ENCODE measurements around the gene NOL3. TPM values are rescaled to one million over a fixed set of nuclear protein-coding genes. Genes with fewer than 3 reads are reported as not detected.

The NOL3 gene
- total RNA-seq, 4 donors from 2014 or later = 77.5 to 231 (median 173) TPM

DNA sequence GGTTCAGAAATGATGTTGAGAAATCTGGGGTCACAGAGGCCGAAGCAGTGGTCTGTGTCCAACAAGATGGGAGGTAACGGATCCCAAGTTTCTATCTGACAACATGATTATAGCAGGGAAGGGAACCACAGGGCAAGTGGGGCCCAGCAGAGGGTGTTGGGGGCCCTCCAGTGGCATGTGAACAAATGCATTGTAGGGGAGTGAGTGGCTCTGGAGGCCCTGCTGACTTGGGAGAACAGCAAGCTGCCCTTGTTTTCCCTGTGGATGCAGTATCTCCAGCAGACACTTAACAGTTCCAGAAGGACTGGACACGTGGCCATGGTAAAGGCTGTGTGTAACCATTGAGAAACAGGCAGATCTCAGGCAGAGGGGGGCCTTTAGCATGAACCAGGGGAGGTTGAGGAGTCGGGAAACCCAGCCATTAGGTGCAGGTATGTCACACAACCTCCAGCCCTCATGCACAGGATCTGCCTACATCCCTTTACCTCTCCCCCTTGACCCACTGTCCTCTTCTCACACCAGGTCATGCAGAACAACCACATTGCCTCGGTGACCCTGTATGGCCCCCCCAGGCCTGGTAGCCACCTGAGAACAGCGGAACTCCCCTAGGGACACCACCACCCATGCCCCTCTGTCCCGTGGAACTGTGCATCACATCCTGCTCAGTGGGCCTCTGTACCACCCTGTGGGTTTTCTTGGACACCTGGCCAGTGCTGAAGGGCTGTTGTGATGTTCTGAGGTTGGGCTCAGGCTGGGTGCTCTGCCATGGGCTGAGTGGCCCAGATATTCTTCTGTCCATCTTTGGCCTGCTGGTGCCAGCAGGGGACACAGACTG is 23.6 kb upstream of the NOL3 start:
- Histone ChIP-seq H3K27me3 (peaks cover 3 to 12% (median 4%) of the 10 kb centered on the region in 3 donors), H3K27ac (no peak overlapping the region), H3K4me3 (no peak overlapping the region), H3K36me3 (peaks cover 0 to 71% of the 10 kb centered on the region in 2 donors), H3K9me3 (no peaks in the 10 kb centered on the region), H3K4me1 (peaks cover 0 to 13% of the 10 kb centered on the region in 2 donors)
- ATAC-seq (no peak), DNase-seq (no peak)
- intact Hi-C loops (cut with DNase I; ENCODE audit: low total_unique reads) (no loop called here), in situ Hi-C loops (cut with MboI; ENCODE audit: low sequenced_read_pairs in 4 of 4) (no loop called here)
- TF ChIP-seq, protein P1, sequence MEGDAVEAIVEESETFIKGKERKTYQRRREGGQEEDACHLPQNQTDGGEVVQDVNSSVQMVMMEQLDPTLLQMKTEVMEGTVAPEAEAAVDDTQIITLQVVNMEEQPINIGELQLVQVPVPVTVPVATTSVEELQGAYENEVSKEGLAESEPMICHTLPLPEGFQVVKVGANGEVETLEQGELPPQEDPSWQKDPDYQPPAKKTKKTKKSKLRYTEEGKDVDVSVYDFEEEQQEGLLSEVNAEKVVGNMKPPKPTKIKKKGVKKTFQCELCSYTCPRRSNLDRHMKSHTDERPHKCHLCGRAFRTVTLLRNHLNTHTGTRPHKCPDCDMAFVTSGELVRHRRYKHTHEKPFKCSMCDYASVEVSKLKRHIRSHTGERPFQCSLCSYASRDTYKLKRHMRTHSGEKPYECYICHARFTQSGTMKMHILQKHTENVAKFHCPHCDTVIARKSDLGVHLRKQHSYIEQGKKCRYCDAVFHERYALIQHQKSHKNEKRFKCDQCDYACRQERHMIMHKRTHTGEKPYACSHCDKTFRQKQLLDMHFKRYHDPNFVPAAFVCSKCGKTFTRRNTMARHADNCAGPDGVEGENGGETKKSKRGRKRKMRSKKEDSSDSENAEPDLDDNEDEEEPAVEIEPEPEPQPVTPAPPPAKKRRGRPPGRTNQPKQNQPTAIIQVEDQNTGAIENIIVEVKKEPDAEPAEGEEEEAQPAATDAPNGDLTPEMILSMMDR (IDR thresholded peaks at IDR 0.05 in 4 of 5, conservative IDR thresholded peaks at IDR 0.05 in 1 of 5) = no peak
- TF ChIP-seq POLR2A (IDR thresholded peaks at IDR 0.05) = no peak

DNA sequence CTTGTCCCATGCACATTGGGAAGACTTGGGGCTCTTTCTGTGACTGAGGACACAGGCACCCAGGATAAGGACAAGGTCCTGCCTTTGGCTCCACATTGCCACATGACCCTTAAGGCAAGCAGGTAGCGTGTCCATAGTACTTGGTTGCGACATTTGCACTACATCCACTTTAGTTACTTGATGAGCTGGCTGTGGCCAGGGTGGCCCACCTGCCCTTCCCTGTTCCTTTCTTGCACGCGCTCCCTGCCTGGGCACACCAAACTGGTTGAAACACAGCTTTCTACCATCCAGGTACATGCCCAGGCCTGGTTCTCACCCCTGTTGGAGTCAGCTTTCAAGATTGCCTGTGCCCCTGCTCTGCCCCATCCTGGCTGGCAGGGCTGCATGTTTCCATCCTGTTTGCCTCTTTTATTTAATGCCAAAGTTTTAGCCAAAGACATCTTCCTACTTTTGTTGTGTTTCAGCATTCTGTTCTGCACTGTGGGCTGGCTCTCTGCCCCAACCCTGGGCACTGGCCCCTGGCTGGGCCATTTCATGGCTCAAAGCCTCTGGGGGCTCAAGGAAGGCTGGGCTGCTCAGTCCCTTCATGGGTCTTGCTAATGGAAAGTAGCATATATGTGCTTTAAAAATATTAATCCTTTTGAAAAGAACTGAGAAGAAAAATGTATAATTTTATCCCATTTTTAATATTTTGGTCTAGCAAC is 22.7 kb upstream of the NOL3 start:
- H3K4me3 ChIP-seq = no peak overlapping the region
- TF ChIP-seq, protein P1 (IDR thresholded peaks at IDR 0.05 in 4 of 5, conservative IDR thresholded peaks at IDR 0.05 in 1 of 5) = no peak
- no peak for TF ChIP-seq POLR2A (IDR thresholded peaks at IDR 0.05)
- H3K27ac ChIP-seq = no peak overlapping the region
- H3K36me3 ChIP-seq = peaks cover 0 to 62% of the 10 kb centered on the region in 2 donors
- ATAC-seq (no peak), DNase-seq (no peak)
- in situ Hi-C loops (cut with MboI; ENCODE audit: low sequenced_read_pairs in 4 of 4) = no loop called here
- H3K27me3 ChIP-seq = peaks cover 3 to 12% (median 4%) of the 10 kb centered on the region in 3 donors
- peaks cover 0 to 13% of the 10 kb centered on the region in 2 donors for H3K4me1 ChIP-seq
- intact Hi-C loops (cut with DNase I; ENCODE audit: low total_unique reads) = no loop called here
- no peaks in the 10 kb centered on the region for H3K9me3 ChIP-seq

DNA sequence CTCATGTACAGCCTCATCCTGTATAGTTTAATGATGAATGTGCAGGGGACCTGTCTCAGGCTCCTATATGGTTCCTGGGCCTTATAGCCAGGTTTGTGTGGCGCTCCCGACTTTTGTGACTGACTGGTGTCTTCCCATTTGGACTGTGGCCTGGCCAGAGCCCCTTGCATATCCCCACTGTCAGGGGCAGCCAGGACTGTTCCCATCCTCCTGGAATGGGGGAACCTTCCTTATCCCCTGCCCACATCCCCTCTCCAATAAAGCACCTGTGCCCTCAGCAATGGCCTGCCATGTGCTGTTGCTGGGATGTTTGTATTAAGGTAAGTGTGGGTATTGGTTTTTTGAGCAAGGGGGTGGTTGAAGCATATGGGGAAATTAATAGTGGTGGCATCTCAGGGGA is 22.1 kb upstream of the NOL3 start:
- intact Hi-C loops (cut with DNase I; ENCODE audit: low total_unique reads) (no loop called here), in situ Hi-C loops (cut with MboI; ENCODE audit: low sequenced_read_pairs in 4 of 4) (no loop called here)
- H3K4me3 ChIP-seq = no peak overlapping the region
- TF ChIP-seq, protein P1 (IDR thresholded peaks at IDR 0.05 in 4 of 5, conservative IDR thresholded peaks at IDR 0.05 in 1 of 5) = no peak
- TF ChIP-seq POLR2A (IDR thresholded peaks at IDR 0.05) = no peak
- ATAC-seq = no peak
- H3K4me1 ChIP-seq = peaks cover 0 to 13% of the 10 kb centered on the region in 2 donors
- peaks cover 0 to 56% of the 10 kb centered on the region in 2 donors for H3K36me3 ChIP-seq
- no peaks in the 10 kb centered on the region for H3K9me3 ChIP-seq
- DNase-seq = no peak
- peaks cover 3 to 12% (median 4%) of the 10 kb centered on the region in 3 donors for H3K27me3 ChIP-seq
- H3K27ac ChIP-seq = no peak overlapping the region

DNA sequence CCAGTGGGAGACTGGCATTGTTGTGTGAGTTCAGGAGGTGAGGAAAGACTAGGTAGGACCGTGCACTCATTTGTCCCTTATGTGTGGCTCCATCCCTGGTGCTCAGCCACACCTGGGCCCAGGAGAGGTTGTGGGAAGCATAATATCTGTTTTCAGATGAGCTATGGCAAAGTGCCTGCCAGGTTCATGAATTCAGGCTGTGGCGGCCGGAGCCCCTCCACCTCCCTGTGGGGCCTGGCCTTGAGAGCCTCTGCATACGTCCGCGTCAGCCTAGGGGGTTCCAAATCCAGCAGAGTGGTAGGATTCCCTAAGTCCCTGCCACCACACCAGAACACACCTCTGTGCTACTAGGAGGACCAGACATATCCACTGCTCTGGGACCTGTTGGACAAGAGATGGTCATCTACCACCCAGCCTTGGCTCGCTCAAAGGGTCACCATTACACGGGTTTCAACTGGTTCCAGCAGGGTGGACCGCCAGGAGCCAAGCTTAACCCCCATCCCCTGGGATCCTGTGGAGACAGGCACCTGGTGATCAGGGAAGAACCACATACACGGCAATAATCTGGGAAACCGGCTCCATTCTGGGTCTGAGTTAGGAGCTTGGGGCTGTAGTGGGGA is 21.6 kb upstream of the NOL3 start:
- peaks cover 0 to 13% of the 10 kb centered on the region in 2 donors for H3K4me1 ChIP-seq
- peaks cover 0 to 51% of the 10 kb centered on the region in 2 donors for H3K36me3 ChIP-seq
- intact Hi-C loops (cut with DNase I; ENCODE audit: low total_unique reads) (no loop called here), in situ Hi-C loops (cut with MboI; ENCODE audit: low sequenced_read_pairs in 4 of 4) (no loop called here)
- TF ChIP-seq, protein P1 (IDR thresholded peaks at IDR 0.05 in 4 of 5, conservative IDR thresholded peaks at IDR 0.05 in 1 of 5) = no peak
- no peak for TF ChIP-seq POLR2A (IDR thresholded peaks at IDR 0.05)
- ATAC-seq = no peak
- no peak overlapping the region for H3K27ac ChIP-seq
- no peaks in the 10 kb centered on the region for H3K9me3 ChIP-seq
- no peak for DNase-seq
- peaks cover 3 to 12% (median 4%) of the 10 kb centered on the region in 3 donors for H3K27me3 ChIP-seq
- no peak overlapping the region for H3K4me3 ChIP-seq
